Trophoblast cell (in vitro differentiated cells and primary cell): ENCODE measurements around the gene LMF1.

Source experiments
- DNase-seq, 2 donors: peaks; one replicate each; pipeline ENCODE4 v3.0.0-alpha.2; 2016
- H2AFZ ChIP-seq: 2 replicates; pipeline ENCODE4 v1.6.1; 2013; ENCODE audit warnings: low read length, moderate library complexity, mild to moderate bottlenecking; ENCODE audit not compliant: insufficient read depth, poor library complexity
- H2AK5ac ChIP-seq: 2 replicates; pipeline ENCODE4 v1.6.1; 2013; ENCODE audit warnings: mild to moderate bottlenecking, low read length
- H2BK120ac ChIP-seq: 2 replicates; pipeline ENCODE4 v1.6.1; 2013; ENCODE audit warnings: low read length, mild to moderate bottlenecking, moderate library complexity; ENCODE audit not compliant: insufficient read depth, poor library complexity
- H2BK12ac ChIP-seq: 2 replicates; pipeline ENCODE4 v1.6.1; 2013; ENCODE audit warnings: mild to moderate bottlenecking, low read length, moderate library complexity
- H2BK5ac ChIP-seq: 2 replicates; pipeline ENCODE4 v1.6.1; 2013; ENCODE audit warnings: low read length, low read depth, moderate library complexity, mild to moderate bottlenecking; ENCODE audit not compliant: poor library complexity
- H3K14ac ChIP-seq: 2 replicates; pipeline ENCODE4 v1.6.1; 2013; ENCODE audit warnings: mild to moderate bottlenecking, low read length
- H3K18ac ChIP-seq: 2 replicates; pipeline ENCODE4 v1.6.1; 2013; ENCODE audit warnings: mild to moderate bottlenecking, low read length
- H3K23ac ChIP-seq: 2 replicates; pipeline ENCODE4 v1.6.1; 2013; ENCODE audit warnings: low read length
- H3K27ac ChIP-seq: 2 replicates; pipeline ENCODE4 v1.5.1; 2013; ENCODE audit warnings: low read depth, mild to moderate bottlenecking, inconsistent platforms, low read length, moderate library complexity
- H3K27me3 ChIP-seq: 2 replicates; pipeline ENCODE4 v1.6.1; 2013; ENCODE audit warnings: inconsistent platforms, mild to moderate bottlenecking, low read length, moderate library complexity; ENCODE audit not compliant: insufficient read depth
- H3K36me3 ChIP-seq, 2 experiments: 1 replicate in 1 of 2; 2 replicates in 1 of 2; pipeline ENCODE4 v1.6.1; 2013; ENCODE audit warnings: low read length in 2 of 2, mild to moderate bottlenecking in 2 of 2, moderate library complexity in 1 of 2; ENCODE audit not compliant: insufficient read depth in 2 of 2, control insufficient read depth in 1 of 2
- H3K4ac ChIP-seq: 2 replicates; pipeline ENCODE4 v1.6.1; 2013; ENCODE audit warnings: low read depth, mild to moderate bottlenecking, low read length, moderate library complexity
- H3K4me1 ChIP-seq, 2 experiments: 1 replicate in 1 of 2; 2 replicates in 1 of 2; pipeline ENCODE4 v1.6.1; 2013; ENCODE audit warnings: low read length in 2 of 2, mild to moderate bottlenecking in 2 of 2, moderate library complexity in 1 of 2; ENCODE audit not compliant: insufficient read depth in 2 of 2, control insufficient read depth in 1 of 2
- H3K4me2 ChIP-seq: 2 replicates; pipeline ENCODE4 v1.6.1; 2013; ENCODE audit warnings: inconsistent platforms, mild to moderate bottlenecking, low read length, moderate library complexity
- H3K4me3 ChIP-seq: 2 replicates; pipeline ENCODE4 v1.5.1; 2013; ENCODE audit warnings: mild to moderate bottlenecking, low read depth, low read length, inconsistent platforms
- H3K79me1 ChIP-seq: one replicate; pipeline ENCODE4 v1.6.1; 2013; ENCODE audit warnings: low read length
- H3K79me2 ChIP-seq: 2 replicates; pipeline ENCODE4 v1.6.1; 2013; ENCODE audit warnings: low read length, mild to moderate bottlenecking; ENCODE audit not compliant: control insufficient read depth, insufficient read depth, poor library complexity
- H3K9ac ChIP-seq: 2 replicates; pipeline ENCODE4 v1.6.1; 2013; ENCODE audit warnings: mild to moderate bottlenecking, low read length
- H3K9me3 ChIP-seq: 2 replicates; pipeline ENCODE4 v1.6.1; 2013; ENCODE audit warnings: low read depth, mild to moderate bottlenecking, control low read depth, inconsistent platforms, low read length; ENCODE audit not compliant: insufficient read depth
- H4K12ac ChIP-seq: 2 replicates; pipeline ENCODE4 v1.6.1; 2013; ENCODE audit warnings: low read depth, mild to moderate bottlenecking, low read length, moderate library complexity
- H4K8ac ChIP-seq: 2 replicates; pipeline ENCODE4 v1.6.1; 2013; ENCODE audit warnings: low read depth, mild to moderate bottlenecking, low read length, moderate library complexity
- H4K91ac ChIP-seq: one replicate; pipeline ENCODE4 v1.6.1; 2013; ENCODE audit warnings: low read depth, mild to moderate bottlenecking, low read length, moderate library complexity
- WGBS: extraction: QIAGEN DNeasy Blood & Tissue Kit; methylation state at CpG from one replicate; pipeline ENCODE4 v1.1.7; 2013; ENCODE audit warnings: missing lambda C conversion rate; ENCODE audit not compliant: insufficient read length, insufficient coverage; ENCODE audit errors: extremely low coverage; 5-methylcytosine and 5-hydroxymethylcytosine counted together

LMF1 gene

DNA sequence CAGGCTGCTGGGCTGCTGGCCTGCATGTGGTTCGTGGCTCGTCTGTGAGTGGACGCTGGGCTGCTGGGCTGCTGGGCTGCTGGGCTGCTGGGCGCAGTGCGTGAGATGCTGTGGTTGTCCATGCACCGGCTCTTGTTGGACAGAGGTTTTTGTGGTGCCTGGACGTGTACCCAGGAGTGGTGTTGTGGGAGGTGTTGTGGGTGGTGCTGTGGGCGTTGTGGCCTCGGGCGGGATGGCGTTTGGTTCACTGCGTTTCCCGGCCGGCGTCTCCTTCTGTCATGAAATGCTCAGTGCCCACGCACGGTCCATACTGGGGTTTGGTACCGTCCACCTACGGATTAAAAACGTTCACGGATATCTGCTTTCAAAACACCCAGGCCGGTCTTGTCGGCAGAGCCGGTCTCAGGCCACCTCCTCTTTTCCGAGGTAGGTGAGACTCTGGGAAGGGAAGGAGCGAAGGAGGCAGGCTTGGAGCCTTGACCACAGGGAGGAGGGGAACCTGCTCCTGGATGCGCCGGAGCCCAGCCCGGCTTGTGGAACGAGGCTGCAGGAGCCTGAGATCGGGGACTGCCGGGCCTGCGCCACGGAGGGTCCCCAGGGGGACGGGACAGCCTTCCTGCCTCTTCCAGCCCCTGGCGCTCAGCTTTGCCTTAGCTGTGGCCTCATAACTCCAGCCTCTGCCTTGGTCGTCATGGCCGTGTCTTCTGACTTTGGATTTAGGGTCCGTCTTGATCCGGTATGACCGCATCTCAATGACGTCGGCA is 140.5 kb downstream of the LMF1 start:
- H2AFZ ChIP-seq = no peak overlapping the region
- no peaks in the 10 kb centered on the region for H3K79me2 ChIP-seq
- H3K18ac ChIP-seq = no peak overlapping the region
- no peaks in the 10 kb centered on the region for H3K36me3 ChIP-seq
- H3K79me1 ChIP-seq = no peaks in the 10 kb centered on the region
- no peak overlapping the region for H3K4me3 ChIP-seq
- H2BK5ac ChIP-seq = no peak overlapping the region
- H3K9me3 ChIP-seq = peaks cover 39% of the 10 kb centered on the region
- H4K12ac ChIP-seq = no peak overlapping the region
- H2AK5ac ChIP-seq = no peak overlapping the region
- no peak overlapping the region for H3K4ac ChIP-seq
- H3K4me1 ChIP-seq = no peaks in the 10 kb centered on the region
- H4K8ac ChIP-seq = no peak overlapping the region
- H3K27ac ChIP-seq = no peak overlapping the region
- H3K27me3 ChIP-seq = no peaks in the 10 kb centered on the region
- no peak overlapping the region for H3K23ac ChIP-seq
- DNase-seq = no peak
- H2BK12ac ChIP-seq = no peak overlapping the region
- H3K4me2 ChIP-seq = no peak overlapping the region
- H4K91ac ChIP-seq = no peak overlapping the region
- H2BK120ac ChIP-seq = no peak overlapping the region
- no peak overlapping the region for H3K14ac ChIP-seq
- H3K9ac ChIP-seq = no peak overlapping the region
- WGBS = no CpG with 5 or more reads among the region's 43 CpGs

GRCh38 chr16:828891-829290 is 141.9 kb downstream of the LMF1 start:
- Histone ChIP-seq H3K27me3 (no peaks in the 10 kb centered on the region), H3K27ac (no peak overlapping the region), H2AK5ac (no peak overlapping the region), H3K4me2 (no peak overlapping the region), H4K12ac (no peak overlapping the region), H2BK12ac (no peak overlapping the region), H3K4me3 (no peak overlapping the region), H2BK5ac (no peak overlapping the region), H3K4me1 (no peaks in the 10 kb centered on the region), H3K14ac (no peak overlapping the region), H2BK120ac (no peak overlapping the region), H3K36me3 (no peaks in the 10 kb centered on the region), H3K23ac (no peak overlapping the region), H3K79me2 (no peaks in the 10 kb centered on the region), H3K9ac (no peak overlapping the region), H4K8ac (no peak overlapping the region), H4K91ac (no peak overlapping the region), H3K9me3 (peaks cover 40% of the 10 kb centered on the region), H3K18ac (no peak overlapping the region), H3K79me1 (no peaks in the 10 kb centered on the region), H3K4ac (no peak overlapping the region), H2AFZ (no peak overlapping the region)
- DNase-seq = no peak
- WGBS = no CpG with 5 or more reads among the region's 17 CpGs

- H3K4me3 ChIP-seq = no peak overlapping the region
- H3K9me3 ChIP-seq = peaks cover 35% of the 10 kb centered on the region
- no peak overlapping the region for H4K91ac ChIP-seq
- no peak overlapping the region for H4K12ac ChIP-seq
- H3K79me2 ChIP-seq = no peaks in the 10 kb centered on the region
- no CpG with 5 or more reads among the region's 24 CpGs for WGBS
- H2BK5ac ChIP-seq = no peak overlapping the region
- no peaks in the 10 kb centered on the region for H3K27me3 ChIP-seq
- DNase-seq = no peak
- H3K79me1 ChIP-seq = no peaks in the 10 kb centered on the region
- no peak overlapping the region for H3K4ac ChIP-seq
- H3K9ac ChIP-seq = no peak overlapping the region
- no peak overlapping the region for H2BK12ac ChIP-seq
- no peaks in the 10 kb centered on the region for H3K4me1 ChIP-seq
- no peak overlapping the region for H3K27ac ChIP-seq
- H2AFZ ChIP-seq = no peak overlapping the region
- H2AK5ac ChIP-seq = no peak overlapping the region
- no peak overlapping the region for H3K14ac ChIP-seq
- no peak overlapping the region for H3K4me2 ChIP-seq
- no peak overlapping the region for H4K8ac ChIP-seq
- H3K18ac ChIP-seq = no peak overlapping the region
- no peak overlapping the region for H2BK120ac ChIP-seq
- no peaks in the 10 kb centered on the region for H3K36me3 ChIP-seq
- no peak overlapping the region for H3K23ac ChIP-seq
Measured at GRCh38 chr16:827513-827912, 143.3 kb downstream of the LMF1 start.

DNA sequence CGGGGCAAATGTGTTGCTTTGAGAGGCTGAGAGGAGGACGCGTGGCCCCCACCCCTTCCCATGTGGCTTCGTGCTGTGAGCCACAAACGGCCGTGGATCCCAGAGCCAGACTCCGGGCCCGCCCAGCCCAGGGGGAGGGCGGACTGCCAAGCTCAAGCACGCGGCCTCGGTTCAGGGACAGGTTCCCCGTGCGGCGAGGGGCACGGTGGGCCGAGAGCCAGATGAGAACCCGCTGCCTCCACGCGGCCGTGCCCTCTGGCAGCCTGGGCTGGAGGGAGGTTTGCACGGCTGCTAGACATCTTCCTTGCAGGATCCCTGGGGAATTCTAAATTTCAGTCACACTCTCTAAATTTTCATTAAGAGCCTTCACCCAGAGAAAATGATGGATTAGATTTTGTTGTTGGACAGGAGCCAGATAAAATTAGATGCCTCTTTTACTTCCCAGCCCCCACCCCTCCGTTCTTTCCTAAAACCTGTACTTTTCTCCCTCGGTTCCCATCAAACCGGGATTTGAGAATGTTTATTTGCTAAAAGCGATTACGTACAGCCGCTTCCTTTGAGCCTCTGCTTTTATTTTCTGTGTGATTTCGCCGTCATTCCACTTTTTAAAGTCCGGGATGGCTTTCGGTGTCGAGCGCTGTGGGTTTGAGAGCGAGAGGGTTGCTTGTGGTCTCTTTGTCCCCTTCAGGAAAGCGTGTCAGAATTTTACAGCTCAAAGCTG is 145.3 kb downstream of the LMF1 start:
- no peak overlapping the region for H4K8ac ChIP-seq
- H3K9ac ChIP-seq = no peak overlapping the region
- no peaks in the 10 kb centered on the region for H3K36me3 ChIP-seq
- H3K14ac ChIP-seq = no peak overlapping the region
- no peak overlapping the region for H4K12ac ChIP-seq
- H2BK5ac ChIP-seq = no peak overlapping the region
- no peak overlapping the region for H3K4me2 ChIP-seq
- H3K23ac ChIP-seq = no peak overlapping the region
- H3K27ac ChIP-seq = no peak overlapping the region
- DNase-seq = no peak
- H3K4me1 ChIP-seq = no peaks in the 10 kb centered on the region
- no peak overlapping the region for H2AFZ ChIP-seq
- no peak overlapping the region for H3K4ac ChIP-seq
- no peak overlapping the region for H4K91ac ChIP-seq
- no peak overlapping the region for H2BK12ac ChIP-seq
- H2BK120ac ChIP-seq = no peak overlapping the region
- H3K79me2 ChIP-seq = no peaks in the 10 kb centered on the region
- no CpG with 5 or more reads among the region's 36 CpGs for WGBS
- H3K18ac ChIP-seq = no peak overlapping the region
- no peak overlapping the region for H3K4me3 ChIP-seq
- no peaks in the 10 kb centered on the region for H3K79me1 ChIP-seq
- peaks cover 39% of the 10 kb centered on the region for H3K9me3 ChIP-seq
- no peak overlapping the region for H2AK5ac ChIP-seq
- H3K27me3 ChIP-seq = no peaks in the 10 kb centered on the region
